HTR-8/SVneo (cell line): ENCODE measurements around the gene GATM.

Experiments used
- DNase-seq: peaks from one replicate; pipeline ENCODE4 v3.0.0; 2011; ENCODE audit warnings: low spot score, mixed read lengths; ENCODE audit not compliant: insufficient read length
- FAIRE-seq: peaks from 2 replicates; lab custom pipeline; 2011; peaks lifted over from hg19 to GRCh38; lab: Jason Lieb, UNC

The GATM gene

GRCh38 chr15:45362419-45362818, 15.9 kb downstream of the GATM start:
- DNase-seq (no peak), FAIRE-seq (no peak)

- DNase-seq (no peak), FAIRE-seq (no peak)
These were observed 16.5 kb downstream of the GATM start for GRCh38 chr15:45361878-45362277.

GRCh38 chr15:45355860-45356259, 22.5 kb downstream of the GATM start:
- DNase-seq, result no peak
- FAIRE-seq, result no peak

- FAIRE-seq (no peak), DNase-seq (no peak)
These were observed 23.6 kb downstream of the GATM start for GRCh38 chr15:45354711-45355110.

GRCh38 chr15:45351227-45351626, 27.1 kb downstream of the GATM start:
- FAIRE-seq (no peak), DNase-seq (no peak)

GRCh38 chr15:45349623-45350022, 28.7 kb downstream of the GATM start:
- FAIRE-seq (no peak), DNase-seq (no peak)

- no peak for DNase-seq
- FAIRE-seq, result no peak
These were observed 30.4 kb downstream of the GATM start for GRCh38 chr15:45347989-45348388.

- DNase-seq (no peak), FAIRE-seq (no peak)
These were observed 31.3 kb downstream of the GATM start for GRCh38 chr15:45347033-45347432.

GRCh38 chr15:45346381-45346780, 32.0 kb downstream of the GATM start:
- DNase-seq (no peak), FAIRE-seq (no peak)

- FAIRE-seq, result no peak
These were observed 35.0 kb downstream of the GATM start for GRCh38 chr15:45343258-45343860.

GRCh38 chr15:45341790-45342189, 36.6 kb downstream of the GATM start:
- DNase-seq, result no peak
- FAIRE-seq, result no peak

More at GRCh38 chr15:45343258-45343860, 35.0 kb downstream of the GATM start:
- no peak for DNase-seq

- no peak for FAIRE-seq
These were observed 37.9 kb downstream of the GATM start for GRCh38 chr15:45340429-45340828.

GRCh38 chr15:45338417-45338816, 39.9 kb downstream of the GATM start:
- DNase-seq, result no peak
- FAIRE-seq, result no peak

More at GRCh38 chr15:45340429-45340828, 37.9 kb downstream of the GATM start:
- no peak for DNase-seq

GRCh38 chr15:45337224-45337623, 41.1 kb downstream of the GATM start:
- no peak for DNase-seq
- no peak for FAIRE-seq

GRCh38 chr15:45333550-45333949, 44.8 kb downstream of the GATM start:
- peak; percentile 9 for DNase-seq

GRCh38 chr15:45332694-45333093, 45.6 kb downstream of the GATM start:
- DNase-seq (no peak), FAIRE-seq (no peak)

More at GRCh38 chr15:45333550-45333949, 44.8 kb downstream of the GATM start:
- no peak for FAIRE-seq

- no peak for FAIRE-seq
- DNase-seq, result no peak
These were observed 46.4 kb downstream of the GATM start for GRCh38 chr15:45331972-45332371.

GRCh38 chr15:45328663-45329062, 49.7 kb downstream of the GATM start:
- DNase-seq, result no peak
- FAIRE-seq, result no peak

- DNase-seq (no peak), FAIRE-seq (no peak)
These were observed 51.6 kb downstream of the GATM start for GRCh38 chr15:45326741-45327140.

- DNase-seq (no peak), FAIRE-seq (no peak)
These were observed 52.1 kb downstream of the GATM start for GRCh38 chr15:45326280-45326679.

GRCh38 chr15:45320581-45321205, 57.7 kb downstream of the GATM start:
- DNase-seq (no peak), FAIRE-seq (no peak)
